Amniotic stem cell (primary cell): ENCODE results near the gene NALCN.

Experiments used
- DNase-seq: peaks from one replicate; lab custom pipeline; 2025; lab: John Stamatoyannopoulos, UW

The NALCN gene

DNA sequence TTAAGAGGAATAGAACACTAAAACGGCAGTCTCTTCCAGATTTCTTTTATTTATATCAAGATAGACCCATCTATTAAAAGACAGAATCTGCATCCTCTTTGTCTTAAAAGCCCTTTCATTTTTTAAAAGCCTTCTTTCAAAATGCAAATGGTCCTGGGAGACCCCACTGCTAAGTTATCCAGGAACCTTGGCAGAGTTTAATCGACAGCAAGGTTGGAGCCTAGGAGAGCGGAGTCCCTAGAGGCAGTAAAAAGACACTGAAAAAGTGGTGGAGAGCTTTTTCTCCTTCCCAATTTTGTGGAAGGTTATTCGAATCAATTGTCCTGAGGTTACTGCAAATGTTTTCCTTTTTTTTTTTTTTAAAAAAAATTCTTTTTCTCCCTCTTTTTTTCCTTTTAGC lies 294.7 kb downstream of the NALCN start:
- no peak for DNase-seq

- DNase-seq, result no peak
Measured at GRCh38 chr13:101120007-101120406, 296.3 kb downstream of the NALCN start.

GRCh38 chr13:101116826-101117225 lies 299.5 kb downstream of the NALCN start:
- DNase-seq, result no peak

- no peak for DNase-seq
Measured at GRCh38 chr13:101116341-101116740, 300.0 kb downstream of the NALCN start.

GRCh38 chr13:101115762-101116171 lies 300.5 kb downstream of the NALCN start:
- no peak for DNase-seq

GRCh38 chr13:101111894-101112293 lies 304.4 kb downstream of the NALCN start:
- no peak for DNase-seq

- DNase-seq, result no peak
Measured at GRCh38 chr13:101109005-101109404, 307.3 kb downstream of the NALCN start.

DNA sequence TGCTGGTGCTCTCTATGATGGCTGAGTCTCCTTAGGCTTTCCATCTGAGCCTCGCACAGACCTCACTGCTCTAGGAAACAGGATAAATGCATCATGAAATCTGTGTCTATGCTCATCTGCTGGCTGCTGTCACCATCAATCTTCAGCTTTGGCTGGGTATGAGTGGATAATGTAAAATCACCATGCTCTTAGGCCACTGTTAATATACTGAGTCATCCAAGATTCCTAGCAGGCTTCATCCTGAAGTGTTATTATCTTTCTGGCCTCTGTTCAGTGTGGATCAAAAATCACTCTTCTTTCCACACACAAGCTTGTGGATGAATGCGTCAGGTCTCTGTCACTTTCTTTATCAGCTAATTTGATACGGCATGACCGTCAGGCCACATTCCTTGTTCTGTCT lies 317.4 kb downstream of the NALCN start:
- no peak for DNase-seq

DNA sequence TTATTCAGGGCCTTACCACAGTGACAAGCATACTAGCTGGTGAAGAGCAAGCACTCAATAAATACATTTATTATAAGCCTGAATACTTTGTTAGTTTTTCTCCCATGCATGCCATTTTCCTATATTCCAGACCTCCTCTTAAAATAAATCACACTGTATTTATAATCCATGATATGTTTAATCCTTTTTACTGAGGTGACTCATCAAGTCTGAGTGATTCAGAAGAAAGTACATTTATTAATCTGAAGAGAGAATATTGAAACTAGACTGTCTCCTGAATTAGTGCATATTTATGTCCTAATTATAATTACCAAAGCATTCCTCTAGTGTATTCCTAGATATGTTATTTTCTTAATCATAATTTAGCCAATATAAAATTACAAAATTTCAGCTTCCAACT lies 323.3 kb downstream of the NALCN start:
- no peak for DNase-seq

DNA sequence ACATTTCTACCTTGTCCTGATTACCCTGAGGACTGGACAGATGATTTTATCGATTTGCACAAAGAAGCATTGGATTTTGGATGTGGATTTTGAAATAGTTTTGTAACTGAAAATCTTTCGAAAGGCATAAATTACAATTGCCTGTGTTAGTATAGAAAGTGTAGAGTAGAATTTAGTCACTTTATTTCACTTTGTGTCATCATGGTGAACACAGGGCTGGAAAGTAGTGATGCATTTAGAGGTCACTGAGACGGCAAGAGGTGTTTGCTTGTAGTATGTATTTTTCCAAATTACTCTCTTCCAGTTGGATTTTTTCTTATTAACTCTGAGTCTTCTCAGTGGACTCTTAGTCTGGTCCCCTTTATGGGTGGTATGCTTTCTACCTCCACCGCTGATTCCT lies 326.0 kb downstream of the NALCN start:
- no peak for DNase-seq

- no peak for DNase-seq
Measured at GRCh38 chr13:101085551-101085950, 330.8 kb downstream of the NALCN start.

- DNase-seq, result no peak
Measured at GRCh38 chr13:101082441-101082840, 333.9 kb downstream of the NALCN start.

GRCh38 chr13:101080616-101081015 lies 335.7 kb downstream of the NALCN start:
- DNase-seq, result no peak

DNA sequence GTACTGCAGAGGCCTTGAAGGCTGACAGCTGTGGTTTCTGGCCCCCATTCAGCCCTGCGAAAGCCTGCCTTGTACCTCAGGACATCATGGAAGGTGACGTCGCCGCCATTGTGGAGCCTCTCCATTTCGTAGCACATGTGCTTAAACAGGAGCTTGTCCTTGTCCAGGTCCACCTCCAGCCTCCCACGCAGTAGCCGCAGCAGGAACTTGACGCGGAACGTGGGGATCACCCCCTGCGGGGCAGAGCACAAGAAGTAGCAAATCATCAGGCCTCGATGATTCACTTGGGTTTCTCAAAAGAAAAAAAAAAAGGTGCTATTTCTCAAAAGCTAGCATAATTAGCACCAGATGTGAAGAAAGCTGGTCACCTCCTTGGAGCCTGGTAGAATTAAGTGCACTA lies 351.0 kb downstream of the NALCN start:
- no peak for DNase-seq

DNA sequence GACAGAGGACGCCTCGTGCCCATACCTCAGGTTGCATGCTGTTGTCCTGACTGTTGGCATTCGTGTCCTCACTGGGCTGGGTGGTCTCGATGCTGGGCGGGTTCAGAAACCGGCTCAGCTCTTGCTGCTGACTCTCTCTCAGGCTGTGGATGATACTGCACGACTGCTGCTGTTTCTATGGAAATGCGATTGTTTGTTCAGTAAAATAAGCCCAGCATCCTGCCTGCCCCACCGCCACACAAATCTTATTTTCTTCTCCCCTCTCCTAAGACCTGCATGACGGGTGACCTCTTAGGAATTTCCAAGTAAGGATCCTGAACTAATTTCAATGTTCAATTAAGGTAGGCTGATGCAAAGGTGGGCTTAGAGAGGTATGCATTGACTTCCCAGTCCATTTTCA lies 356.5 kb downstream of the NALCN start:
- DNase-seq, result no peak

- no peak for DNase-seq
Measured at GRCh38 chr13:101058841-101059240, 357.5 kb downstream of the NALCN start.

DNA sequence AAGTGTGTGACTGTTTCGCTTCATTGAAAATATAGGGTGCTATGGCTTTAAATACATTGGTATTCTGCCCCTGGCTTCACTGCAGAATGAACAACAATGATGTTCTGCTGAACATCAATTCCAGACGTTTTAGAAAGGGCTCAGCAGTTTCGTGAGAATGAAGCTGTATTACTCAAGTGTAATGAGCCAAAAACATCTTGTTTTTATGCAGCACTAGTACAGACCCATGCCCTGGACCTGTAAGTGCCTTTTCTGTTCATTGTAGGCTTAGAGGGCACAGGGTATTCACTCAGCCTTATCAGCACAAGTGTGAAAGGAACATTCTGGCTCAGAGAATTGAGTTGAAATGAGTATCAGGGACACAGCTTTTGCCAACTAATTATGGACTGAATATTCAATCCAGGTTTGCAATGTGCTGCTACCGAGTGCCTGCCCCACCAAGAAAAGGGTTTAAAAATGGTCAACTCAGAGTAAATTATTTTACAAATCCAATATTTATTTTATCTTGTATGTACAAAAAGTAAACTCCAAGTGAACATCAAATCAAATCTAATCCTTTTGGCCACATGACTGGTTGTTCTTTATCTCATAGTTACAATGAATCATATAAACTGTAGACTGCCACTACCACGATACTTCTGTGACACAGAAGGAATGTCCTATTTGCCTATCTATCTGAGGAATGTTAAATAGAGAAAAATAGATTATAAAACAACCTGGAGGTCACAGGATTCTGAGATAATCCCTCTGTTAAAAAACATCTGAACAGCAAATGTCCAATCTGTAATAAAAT lies 362.8 kb downstream of the NALCN start:
- no peak for DNase-seq

- no peak for DNase-seq
Measured at GRCh38 chr13:101049166-101049850, 367.0 kb downstream of the NALCN start.

DNA sequence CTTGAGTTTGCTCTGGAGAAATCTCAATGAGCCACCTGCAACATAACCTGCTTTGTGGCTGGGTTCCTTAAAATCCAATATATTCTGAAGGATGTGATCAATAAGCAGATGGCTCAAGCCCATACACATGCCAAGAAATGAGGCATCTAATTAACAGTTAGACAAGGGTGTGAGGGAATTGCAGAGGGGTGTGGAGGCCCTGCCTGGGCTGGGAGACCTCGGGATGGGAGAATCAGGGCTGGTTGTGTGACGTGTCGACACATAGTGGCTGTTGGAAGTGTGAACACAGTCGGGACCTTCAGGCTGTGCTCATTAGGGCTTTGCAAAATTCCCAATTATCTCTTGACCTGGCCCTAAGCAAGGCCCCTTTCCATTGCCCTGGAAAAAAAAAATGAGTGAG lies 379.8 kb downstream of the NALCN start:
- no peak for DNase-seq

- DNase-seq, result no peak
Measured at GRCh38 chr13:101035119-101035620, 381.1 kb downstream of the NALCN start.

DNA sequence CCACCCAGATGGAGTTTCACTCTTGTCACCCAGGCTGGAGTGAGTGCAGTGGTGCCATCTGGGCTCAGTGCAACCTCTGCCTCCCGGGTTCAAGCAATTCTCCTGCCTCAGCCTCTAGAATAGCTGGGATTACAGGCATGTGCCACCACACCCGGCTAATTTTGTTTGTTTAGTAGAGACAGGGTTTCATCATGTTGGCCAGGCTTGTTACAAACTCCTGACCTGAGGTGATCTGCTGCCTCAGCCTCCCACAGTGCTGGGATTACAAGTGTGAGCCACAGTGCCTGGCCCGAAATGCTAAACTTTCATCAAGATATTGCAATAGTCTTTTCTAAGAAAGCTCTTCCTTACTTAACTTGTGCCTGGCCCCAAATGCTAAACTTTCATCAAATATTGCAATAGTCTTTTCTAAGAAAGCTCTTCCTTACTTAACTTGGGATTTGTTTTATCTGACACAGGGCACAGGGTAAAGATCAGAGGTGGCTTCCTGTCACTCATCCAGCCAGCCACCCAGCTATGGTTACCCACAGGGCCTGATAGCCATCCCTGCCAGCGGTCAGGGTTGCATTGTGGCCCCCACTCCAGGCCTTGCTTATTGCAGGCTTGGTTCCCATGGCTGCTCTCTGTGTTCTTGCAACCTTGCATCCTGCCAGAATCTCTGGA lies 389.4 kb downstream of the NALCN start:
- no peak for DNase-seq

GRCh38 chr13:101026328-101026727 lies 390.0 kb downstream of the NALCN start:
- DNase-seq, result no peak

DNA sequence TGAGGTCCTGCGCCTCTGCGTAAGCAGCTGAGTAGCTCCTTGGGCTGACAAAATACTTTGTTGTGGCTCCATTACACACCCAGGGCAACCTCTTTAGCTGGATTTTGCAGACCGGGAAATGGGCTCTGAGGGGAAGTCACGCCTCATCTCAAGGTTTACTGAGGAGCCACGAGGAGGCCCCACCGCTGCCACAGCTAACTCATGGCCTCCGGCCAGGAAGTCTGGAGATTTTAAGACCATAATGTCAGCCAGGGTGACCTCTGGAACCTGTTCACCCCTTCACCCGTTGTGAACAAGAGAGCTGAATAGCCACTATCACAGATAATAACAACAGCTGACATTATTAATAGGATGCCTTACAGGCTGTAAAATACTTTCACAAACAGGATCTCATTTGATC lies 390.4 kb downstream of the NALCN start:
- no peak for DNase-seq
